Neuron (in vitro differentiated cells): ENCODE data around the gene ABCB4.

Experiments
- H2AFZ ChIP-seq: one replicate; pipeline ENCODE4 v1.6.1; 2013; ENCODE audit warnings: low read depth, mild to moderate bottlenecking, inconsistent platforms, low read length, moderate library complexity
- H3K27me3 ChIP-seq: one replicate; pipeline ENCODE4 v1.6.1; 2013; ENCODE audit warnings: low read length; ENCODE audit not compliant: insufficient read depth
- H3K36me3 ChIP-seq: one replicate; pipeline ENCODE4 v1.6.1; 2013; ENCODE audit warnings: low read length; ENCODE audit not compliant: insufficient read depth
- H3K4me1 ChIP-seq: one replicate; pipeline ENCODE4 v1.6.1; 2013; ENCODE audit warnings: low read length; ENCODE audit not compliant: insufficient read depth
- H3K4me3 ChIP-seq: 2 replicates; pipeline ENCODE4 v1.5.1; 2013; ENCODE audit warnings: mild to moderate bottlenecking, low read length, moderate library complexity
- H3K9me3 ChIP-seq: one replicate; pipeline ENCODE4 v1.6.1; 2013; ENCODE audit warnings: low read length

Gene ABCB4

GRCh38 chr7:87395442-87396020 lies 79.9 kb downstream of the ABCB4 start:
- H3K36me3 ChIP-seq: peaks cover 30% of the 10 kb centered on the region
- H3K9me3 ChIP-seq: no peaks in the 10 kb centered on the region
- H2AFZ ChIP-seq: no peak overlapping the region

GRCh38 chr7:87391020-87391701 lies 84.3 kb downstream of the ABCB4 start:
- no peaks in the 10 kb centered on the region for H3K4me1 ChIP-seq
- no peak overlapping the region for H2AFZ ChIP-seq
- H3K36me3 ChIP-seq: peaks cover 32% of the 10 kb centered on the region
- H3K4me3 ChIP-seq: no peak overlapping the region
- H3K27me3 ChIP-seq: no peaks in the 10 kb centered on the region
- peaks cover 6% of the 10 kb centered on the region for H3K9me3 ChIP-seq

More at GRCh38 chr7:87395442-87396020, 79.9 kb downstream of the ABCB4 start:
- H3K4me1 ChIP-seq: no peaks in the 10 kb centered on the region
- H3K4me3 ChIP-seq: no peak overlapping the region
- no peaks in the 10 kb centered on the region for H3K27me3 ChIP-seq

GRCh38 chr7:87380905-87381304 lies 94.6 kb downstream of the ABCB4 start:
- Histone ChIP-seq H3K36me3 (peaks cover 15% of the 10 kb centered on the region), H2AFZ (no peak overlapping the region), H3K4me1 (no peaks in the 10 kb centered on the region), H3K27me3 (no peaks in the 10 kb centered on the region), H3K9me3 (no peaks in the 10 kb centered on the region), H3K4me3 (no peak overlapping the region)

GRCh38 chr7:87375662-87376435 lies 99.6 kb downstream of the ABCB4 start:
- Histone ChIP-seq H3K9me3 (no peaks in the 10 kb centered on the region), H2AFZ (no peak overlapping the region), H3K36me3 (peaks cover 4% of the 10 kb centered on the region), H3K27me3 (no peaks in the 10 kb centered on the region), H3K4me3 (no peak overlapping the region), H3K4me1 (no peaks in the 10 kb centered on the region)

GRCh38 chr7:87370660-87371180 lies 104.8 kb downstream of the ABCB4 start:
- H3K9me3 ChIP-seq: no peaks in the 10 kb centered on the region
- H2AFZ ChIP-seq: no peak overlapping the region
- H3K4me1 ChIP-seq: no peaks in the 10 kb centered on the region
- H3K36me3 ChIP-seq: no peaks in the 10 kb centered on the region
- H3K4me3 ChIP-seq: no peak overlapping the region
- H3K27me3 ChIP-seq: no peaks in the 10 kb centered on the region

- Histone ChIP-seq H3K9me3 (no peaks in the 10 kb centered on the region), H3K4me3 (no peak overlapping the region), H3K36me3 (peaks cover 4% of the 10 kb centered on the region), H3K4me1 (peaks cover 2% of the 10 kb centered on the region), H3K27me3 (no peaks in the 10 kb centered on the region), H2AFZ (no peak overlapping the region)
Observed at GRCh38 chr7:87369216-87369615, 106.3 kb downstream of the ABCB4 start.

GRCh38 chr7:87364246-87364645 lies 111.2 kb downstream of the ABCB4 start:
- H3K4me3 ChIP-seq: no peak overlapping the region
- peaks cover 2% of the 10 kb centered on the region for H3K4me1 ChIP-seq
- no peaks in the 10 kb centered on the region for H3K9me3 ChIP-seq
- H2AFZ ChIP-seq: no peak overlapping the region
- H3K36me3 ChIP-seq: peaks cover 14% of the 10 kb centered on the region
- H3K27me3 ChIP-seq: no peaks in the 10 kb centered on the region

GRCh38 chr7:87363342-87363741 lies 112.1 kb downstream of the ABCB4 start:
- no peak overlapping the region for H3K4me3 ChIP-seq
- peaks cover 2% of the 10 kb centered on the region for H3K4me1 ChIP-seq
- peaks cover 17% of the 10 kb centered on the region for H3K36me3 ChIP-seq
- no peak overlapping the region for H2AFZ ChIP-seq
- H3K9me3 ChIP-seq: no peaks in the 10 kb centered on the region
- no peaks in the 10 kb centered on the region for H3K27me3 ChIP-seq

GRCh38 chr7:87361320-87361719 lies 114.2 kb downstream of the ABCB4 start:
- Histone ChIP-seq H3K27me3 (no peaks in the 10 kb centered on the region), H3K9me3 (peaks cover 6% of the 10 kb centered on the region), H3K4me3 (no peak overlapping the region), H2AFZ (no peak overlapping the region), H3K4me1 (peaks cover 2% of the 10 kb centered on the region), H3K36me3 (peaks cover 30% of the 10 kb centered on the region)

- no peaks in the 10 kb centered on the region for H3K4me1 ChIP-seq
- H3K27me3 ChIP-seq: no peaks in the 10 kb centered on the region
- no peak overlapping the region for H3K4me3 ChIP-seq
- peaks cover 31% of the 10 kb centered on the region for H3K36me3 ChIP-seq
- peaks cover 18% of the 10 kb centered on the region for H3K9me3 ChIP-seq
- no peak overlapping the region for H2AFZ ChIP-seq
Observed at GRCh38 chr7:87359366-87359765, 116.1 kb downstream of the ABCB4 start.

- no peak overlapping the region for H3K4me3 ChIP-seq
- H3K9me3 ChIP-seq: peaks cover 32% of the 10 kb centered on the region
- no peak overlapping the region for H2AFZ ChIP-seq
- no peaks in the 10 kb centered on the region for H3K4me1 ChIP-seq
- peaks cover 43% of the 10 kb centered on the region for H3K36me3 ChIP-seq
- no peaks in the 10 kb centered on the region for H3K27me3 ChIP-seq
Observed at GRCh38 chr7:87356448-87356847, 119.0 kb downstream of the ABCB4 start.

GRCh38 chr7:87354749-87355148 lies 120.7 kb downstream of the ABCB4 start:
- Histone ChIP-seq H3K4me3 (no peak overlapping the region), H3K27me3 (no peaks in the 10 kb centered on the region), H2AFZ (no peak overlapping the region), H3K36me3 (peaks cover 57% of the 10 kb centered on the region), H3K4me1 (no peaks in the 10 kb centered on the region), H3K9me3 (peaks cover 41% of the 10 kb centered on the region)
